ENCODE results near the gene CLPTM1L.

CLPTM1L gene

DNA sequence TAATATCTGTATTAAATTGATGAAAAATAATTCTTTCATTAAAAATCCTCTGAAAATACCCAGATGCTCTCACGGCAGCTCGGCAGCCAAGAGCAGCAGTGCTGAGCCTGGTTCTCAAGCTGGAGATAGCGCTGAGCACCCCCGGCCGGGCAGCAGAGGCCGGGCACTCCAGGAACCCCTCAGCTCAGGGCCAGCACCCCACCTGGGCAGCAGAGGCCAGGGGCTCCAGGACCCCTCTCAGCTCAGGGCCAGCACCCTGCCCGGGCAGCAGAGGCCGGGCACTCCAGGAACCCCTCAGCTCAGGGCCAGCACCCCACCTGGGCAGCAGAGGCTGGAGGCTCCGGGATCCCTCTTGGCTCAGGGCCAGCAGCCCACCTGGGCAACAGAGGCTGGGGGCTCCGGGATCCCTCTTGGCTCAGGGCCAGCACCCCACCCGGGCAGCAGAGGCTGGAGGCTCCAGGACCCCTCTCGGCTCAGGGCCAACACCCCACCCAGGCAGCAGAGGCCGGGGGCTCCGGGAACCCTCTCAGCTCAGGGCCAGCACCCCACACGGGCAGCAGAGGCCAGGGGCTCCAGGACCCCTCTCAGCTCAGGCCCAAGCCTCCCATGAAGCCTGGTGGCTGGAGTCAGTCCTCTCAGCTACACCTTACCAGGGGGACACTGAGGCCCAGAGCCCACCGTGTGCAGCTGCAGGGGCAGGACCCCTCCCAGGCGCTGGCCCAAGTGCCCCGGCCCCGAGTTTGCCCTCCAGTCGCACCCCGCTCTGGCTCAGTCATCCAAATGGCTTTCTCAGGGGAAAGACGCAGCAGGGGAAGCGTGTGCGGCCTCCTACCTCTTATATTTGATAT lies 21.7 kb downstream of the CLPTM1L start:
- Histone ChIP-seq H3K4me1 (ENCODE audit: control insufficient read depth, insufficient read depth, low read length) (no peaks in the 10 kb centered on the region), H3K9me3 (ENCODE audit: control insufficient read depth, insufficient read depth, low read depth, low read length) (no peaks in the 10 kb centered on the region), H3K4me3 (ENCODE audit: low read depth, low read length) (no peak overlapping the region), H3K36me3 (ENCODE audit: control insufficient read depth in 2 of 2, insufficient read depth in 1 of 2, low read length in 2 of 2) (peaks cover 0 to 82% of the 10 kb centered on the region in 2 experiments), H3K27ac (ENCODE audit: extremely low read depth, low read depth, low read length) (no peak overlapping the region)
- no peak for TF ChIP-seq ZBTB17 (tag by site-specific recombination; IDR thresholded peaks at IDR 0.05)
- TF ChIP-seq ZNF664 (tag by site-specific recombination; IDR thresholded peaks at IDR 0.05): no peak
- TF ChIP-seq GFI1B (tag by site-specific recombination; IDR thresholded peaks at IDR 0.05): no peak
- no peak for TF ChIP-seq ZNF610 (tag by site-specific recombination; IDR thresholded peaks at IDR 0.05; ENCODE audit: borderline replicate concordance)
- no peak for TF ChIP-seq ZNF138 (tag by site-specific recombination; IDR thresholded peaks at IDR 0.05; ENCODE audit: borderline replicate concordance)
- TF ChIP-seq, protein P1, sequence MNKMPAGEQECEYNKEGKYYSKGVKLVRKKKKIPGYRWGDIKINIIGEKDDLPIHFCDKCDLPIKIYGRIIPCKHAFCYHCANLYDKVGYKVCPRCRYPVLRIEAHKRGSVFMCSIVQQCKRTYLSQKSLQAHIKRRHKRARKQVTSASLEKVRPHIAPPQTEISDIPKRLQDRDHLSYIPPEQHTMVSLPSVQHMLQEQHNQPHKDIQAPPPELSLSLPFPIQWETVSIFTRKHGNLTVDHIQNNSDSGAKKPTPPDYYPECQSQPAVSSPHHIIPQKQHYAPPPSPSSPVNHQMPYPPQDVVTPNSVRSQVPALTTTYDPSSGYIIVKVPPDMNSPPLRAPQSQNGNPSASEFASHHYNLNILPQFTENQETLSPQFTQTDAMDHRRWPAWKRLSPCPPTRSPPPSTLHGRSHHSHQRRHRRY (tag by site-specific recombination; IDR thresholded peaks at IDR 0.05): no peak
- TF ChIP-seq SP7 (tag by site-specific recombination; IDR thresholded peaks at IDR 0.05): no peak
- TF ChIP-seq ZNF211 (tag by site-specific recombination; IDR thresholded peaks at IDR 0.05; ENCODE audit: low read depth): no peak
- TF ChIP-seq ZNF18 (tag by site-specific recombination; IDR thresholded peaks at IDR 0.05): no peak
- TF ChIP-seq ZNF830 (tag by site-specific recombination; IDR thresholded peaks at IDR 0.05; ENCODE audit: low read depth): no peak
- no peak for TF ChIP-seq ZNF571 (tag by site-specific recombination; IDR thresholded peaks at IDR 0.05)
- no peak for TF ChIP-seq ZNF530 (tag by site-specific recombination; IDR thresholded peaks at IDR 0.05; ENCODE audit: low read depth)
- TF ChIP-seq, protein P2, sequence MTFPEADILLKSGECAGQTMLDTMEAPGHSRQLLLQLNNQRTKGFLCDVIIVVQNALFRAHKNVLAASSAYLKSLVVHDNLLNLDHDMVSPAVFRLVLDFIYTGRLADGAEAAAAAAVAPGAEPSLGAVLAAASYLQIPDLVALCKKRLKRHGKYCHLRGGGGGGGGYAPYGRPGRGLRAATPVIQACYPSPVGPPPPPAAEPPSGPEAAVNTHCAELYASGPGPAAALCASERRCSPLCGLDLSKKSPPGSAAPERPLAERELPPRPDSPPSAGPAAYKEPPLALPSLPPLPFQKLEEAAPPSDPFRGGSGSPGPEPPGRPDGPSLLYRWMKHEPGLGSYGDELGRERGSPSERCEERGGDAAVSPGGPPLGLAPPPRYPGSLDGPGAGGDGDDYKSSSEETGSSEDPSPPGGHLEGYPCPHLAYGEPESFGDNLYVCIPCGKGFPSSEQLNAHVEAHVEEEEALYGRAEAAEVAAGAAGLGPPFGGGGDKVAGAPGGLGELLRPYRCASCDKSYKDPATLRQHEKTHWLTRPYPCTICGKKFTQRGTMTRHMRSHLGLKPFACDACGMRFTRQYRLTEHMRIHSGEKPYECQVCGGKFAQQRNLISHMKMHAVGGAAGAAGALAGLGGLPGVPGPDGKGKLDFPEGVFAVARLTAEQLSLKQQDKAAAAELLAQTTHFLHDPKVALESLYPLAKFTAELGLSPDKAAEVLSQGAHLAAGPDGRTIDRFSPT (tag by site-specific recombination; IDR thresholded peaks at IDR 0.05): no peak
- no peak for TF ChIP-seq ZNF112 (tag by site-specific recombination; IDR thresholded peaks at IDR 0.05)
- TF ChIP-seq ZNF510 (tag by site-specific recombination; IDR thresholded peaks at IDR 0.05; ENCODE audit: insufficient replicate concordance): no peak
- TF ChIP-seq ZNF654 (tag by site-specific recombination; IDR thresholded peaks at IDR 0.05; ENCODE audit: low read depth): no peak
- TF ChIP-seq TRIM28 (IDR thresholded peaks at IDR 0.05; ENCODE audit: borderline replicate concordance, low read length): no peak
- TF ChIP-seq ZNF76 (tag by site-specific recombination; IDR thresholded peaks at IDR 0.05; ENCODE audit: borderline replicate concordance, low read depth): no peak
- CTCF ChIA-PET: no interaction called here
- POLR2A ChIA-PET: no interaction called here

DNA sequence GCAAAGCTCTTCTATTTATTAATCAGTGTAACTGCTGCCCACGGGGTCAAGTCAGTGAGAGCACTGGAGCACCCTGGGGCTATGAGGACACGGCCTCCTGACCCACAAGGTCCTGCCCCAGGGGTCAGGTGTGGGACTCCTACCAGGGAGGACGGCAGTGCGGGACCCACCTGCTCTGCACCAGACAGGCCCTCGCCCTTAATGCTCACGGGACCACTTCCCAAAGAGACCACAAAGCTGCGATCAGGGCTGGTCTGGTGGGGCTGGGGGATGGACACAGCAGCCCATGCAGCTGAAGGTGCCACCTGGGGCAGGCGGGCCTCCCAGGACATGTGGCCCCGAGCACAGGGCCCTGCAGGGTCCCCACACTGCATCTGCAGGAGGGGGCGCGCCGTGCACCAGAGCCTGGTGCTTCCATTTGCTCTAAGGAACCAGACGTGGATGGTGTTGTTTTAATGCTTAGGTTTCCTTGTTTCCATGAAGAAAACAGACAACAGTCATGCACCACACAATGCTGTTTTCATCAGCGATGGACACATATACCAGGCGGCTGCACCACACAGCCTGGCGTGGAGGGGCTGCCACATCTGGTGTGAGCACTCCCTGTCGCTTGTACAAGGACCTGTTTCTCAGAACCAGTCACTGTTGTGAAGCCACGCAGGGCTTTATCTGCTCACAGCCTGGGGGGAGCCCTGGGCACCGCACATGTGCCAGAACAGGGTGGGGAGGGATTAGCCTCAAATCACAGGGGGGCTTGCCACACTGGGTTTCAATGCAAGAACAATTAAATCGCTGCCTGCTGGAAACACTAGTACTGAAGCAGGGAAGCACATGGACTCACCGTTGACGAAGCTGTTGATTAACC lies 22.6 kb downstream of the CLPTM1L start:
- H3K36me3 ChIP-seq (ENCODE audit: control insufficient read depth in 2 of 2, insufficient read depth in 1 of 2, low read length in 2 of 2): peaks cover 2 to 90% of the 10 kb centered on the region in 2 experiments
- H3K4me1 ChIP-seq (ENCODE audit: control insufficient read depth, insufficient read depth, low read length): no peaks in the 10 kb centered on the region
- ChIA-PET POLR2A (interaction anchor here (0.5 kb wide), 1 partner anchor 312 kb away, joined by 10 read pairs; no protein-coding TSS in a partner anchor), CTCF (interaction anchor here (0.9 kb wide), 1 partner anchor 17 kb away, joined by 6 read pairs; no protein-coding TSS in a partner anchor)
- H3K9me3 ChIP-seq (ENCODE audit: control insufficient read depth, insufficient read depth, low read depth, low read length): no peaks in the 10 kb centered on the region
- no peak overlapping the region for H3K4me3 ChIP-seq (ENCODE audit: low read depth, low read length)
- H3K27ac ChIP-seq (ENCODE audit: extremely low read depth, low read depth, low read length): no peak overlapping the region
- TF ChIP-seq EGR2 (tag by site-specific recombination; IDR thresholded peaks at IDR 0.05; ENCODE audit: low read depth) (no peak), ZNF626 (tag by site-specific recombination; IDR thresholded peaks at IDR 0.05) (no peak), ZNF664 (tag by site-specific recombination; IDR thresholded peaks at IDR 0.05) (no peak), ZNF529 (tag by site-specific recombination; IDR thresholded peaks at IDR 0.05; ENCODE audit: insufficient replicate concordance) (no peak)
- TF ChIP-seq, protein P3, sequence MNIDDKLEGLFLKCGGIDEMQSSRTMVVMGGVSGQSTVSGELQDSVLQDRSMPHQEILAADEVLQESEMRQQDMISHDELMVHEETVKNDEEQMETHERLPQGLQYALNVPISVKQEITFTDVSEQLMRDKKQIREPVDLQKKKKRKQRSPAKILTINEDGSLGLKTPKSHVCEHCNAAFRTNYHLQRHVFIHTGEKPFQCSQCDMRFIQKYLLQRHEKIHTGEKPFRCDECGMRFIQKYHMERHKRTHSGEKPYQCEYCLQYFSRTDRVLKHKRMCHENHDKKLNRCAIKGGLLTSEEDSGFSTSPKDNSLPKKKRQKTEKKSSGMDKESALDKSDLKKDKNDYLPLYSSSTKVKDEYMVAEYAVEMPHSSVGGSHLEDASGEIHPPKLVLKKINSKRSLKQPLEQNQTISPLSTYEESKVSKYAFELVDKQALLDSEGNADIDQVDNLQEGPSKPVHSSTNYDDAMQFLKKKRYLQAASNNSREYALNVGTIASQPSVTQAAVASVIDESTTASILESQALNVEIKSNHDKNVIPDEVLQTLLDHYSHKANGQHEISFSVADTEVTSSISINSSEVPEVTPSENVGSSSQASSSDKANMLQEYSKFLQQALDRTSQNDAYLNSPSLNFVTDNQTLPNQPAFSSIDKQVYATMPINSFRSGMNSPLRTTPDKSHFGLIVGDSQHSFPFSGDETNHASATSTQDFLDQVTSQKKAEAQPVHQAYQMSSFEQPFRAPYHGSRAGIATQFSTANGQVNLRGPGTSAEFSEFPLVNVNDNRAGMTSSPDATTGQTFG (tag by site-specific recombination; IDR thresholded peaks at IDR 0.05; ENCODE audit: borderline replicate concordance): no peak
- TF ChIP-seq, protein P4, sequence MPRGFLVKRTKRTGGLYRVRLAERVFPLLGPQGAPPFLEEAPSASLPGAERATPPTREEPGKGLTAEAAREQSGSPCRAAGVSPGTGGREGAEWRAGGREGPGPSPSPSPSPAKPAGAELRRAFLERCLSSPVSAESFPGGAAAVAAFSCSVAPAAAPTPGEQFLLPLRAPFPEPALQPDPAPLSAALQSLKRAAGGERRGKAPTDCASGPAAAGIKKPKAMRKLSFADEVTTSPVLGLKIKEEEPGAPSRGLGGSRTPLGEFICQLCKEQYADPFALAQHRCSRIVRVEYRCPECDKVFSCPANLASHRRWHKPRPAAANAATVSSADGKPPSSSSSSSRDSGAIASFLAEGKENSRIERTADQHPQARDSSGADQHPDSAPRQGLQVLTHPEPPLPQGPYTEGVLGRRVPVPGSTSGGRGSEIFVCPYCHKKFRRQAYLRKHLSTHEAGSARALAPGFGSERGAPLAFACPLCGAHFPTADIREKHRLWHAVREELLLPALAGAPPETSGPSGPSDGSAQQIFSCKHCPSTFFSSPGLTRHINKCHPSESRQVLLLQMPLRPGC (tag by site-specific recombination; IDR thresholded peaks at IDR 0.05): no peak

Data from HEK293 (cell line).